ENCODE measurements around the gene TBC1D1.

The TBC1D1 gene

DNA sequence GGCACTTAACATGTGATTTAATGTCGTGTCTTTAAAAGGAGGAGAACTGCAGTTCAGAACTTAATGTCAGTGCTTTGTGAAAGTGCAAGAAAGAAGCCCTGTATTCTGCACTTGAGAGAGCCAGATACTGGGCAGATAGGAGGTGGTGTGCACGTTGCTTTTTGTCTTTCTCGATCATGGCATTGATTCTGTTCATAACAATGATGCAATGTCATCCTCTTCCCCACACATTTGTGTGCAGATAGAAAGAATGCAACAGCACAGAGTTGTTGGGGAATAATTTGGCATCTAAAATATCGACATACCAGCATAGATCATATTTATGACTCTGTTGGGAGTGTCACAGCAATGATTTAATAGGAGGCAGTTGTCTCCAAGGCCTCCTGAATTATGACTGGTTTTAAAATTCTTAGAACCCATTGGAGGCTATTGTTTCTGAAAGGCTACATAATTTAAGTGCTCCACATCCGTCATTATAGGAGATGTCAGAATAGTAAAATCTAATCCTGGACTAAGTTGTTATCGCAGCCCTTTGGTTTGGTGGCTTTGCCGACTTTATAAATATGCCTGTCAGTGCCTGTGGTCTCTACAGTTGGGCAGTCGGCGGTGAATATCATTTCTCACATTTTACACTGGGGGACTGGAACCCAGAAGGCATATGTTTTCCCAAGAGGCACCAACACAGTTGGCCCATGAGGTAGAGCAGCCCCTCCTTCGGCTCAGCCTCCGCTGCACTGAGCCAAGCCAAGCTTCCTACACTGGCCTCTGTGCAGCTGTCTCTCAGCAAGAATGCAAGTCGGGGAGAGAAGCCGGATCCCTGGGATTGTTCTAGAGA, 194.2 kb downstream of the TBC1D1 start:
- DNase-seq: no peak

DNA sequence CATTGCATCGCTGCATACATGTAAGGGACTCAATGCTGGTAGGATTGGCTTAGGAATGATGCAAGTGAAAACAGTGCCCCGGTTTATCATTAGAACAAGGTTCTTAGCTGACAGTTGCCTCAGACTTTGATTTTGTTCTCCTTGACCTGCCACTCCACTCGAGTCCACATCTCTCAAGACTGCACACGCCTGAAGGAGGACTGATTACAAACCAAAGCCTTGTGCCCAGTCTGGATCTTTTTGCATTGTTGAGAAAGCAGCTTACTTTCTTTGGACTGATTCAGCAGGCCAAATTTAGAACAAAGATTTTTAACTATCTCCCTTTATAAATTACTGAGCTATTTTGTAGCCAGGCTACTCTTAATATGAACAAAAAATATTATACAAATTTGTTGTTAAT, 194.9 kb downstream of the TBC1D1 start:
- no peak for DNase-seq

DNA sequence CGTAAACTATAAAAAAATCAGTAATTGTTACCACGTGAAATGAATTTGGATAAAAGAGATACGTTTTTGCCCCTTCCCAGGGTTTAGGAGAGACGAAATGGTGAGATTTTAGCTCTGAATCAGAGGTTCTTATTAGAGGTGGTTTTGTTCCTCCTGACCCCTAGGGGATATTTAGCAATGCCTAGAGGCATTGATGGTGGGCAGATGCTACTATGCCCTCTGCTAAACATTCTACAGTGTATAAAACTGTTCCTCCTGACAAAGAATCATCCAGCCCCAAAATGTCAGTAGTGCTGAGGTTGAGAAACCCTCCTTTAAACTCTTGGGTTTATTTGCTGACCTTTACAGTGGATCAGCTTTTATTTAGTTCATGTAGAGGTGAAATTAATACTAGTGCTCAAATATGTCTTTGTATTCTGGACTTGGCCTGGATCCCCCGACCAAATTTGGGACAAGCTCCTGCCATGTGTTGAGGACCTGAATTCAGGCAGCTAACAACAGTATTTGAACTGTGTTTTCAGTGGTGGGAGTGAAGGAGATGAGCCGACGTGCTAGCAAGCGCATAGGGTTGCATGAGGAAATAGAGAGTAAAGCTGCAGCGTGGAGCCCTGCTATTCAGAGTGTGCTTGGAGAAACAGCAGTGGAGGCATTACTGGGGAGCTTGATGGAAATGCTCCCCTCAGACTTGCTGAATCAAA, 195.4 kb downstream of the TBC1D1 start:
- DNase-seq: no peak

DNA sequence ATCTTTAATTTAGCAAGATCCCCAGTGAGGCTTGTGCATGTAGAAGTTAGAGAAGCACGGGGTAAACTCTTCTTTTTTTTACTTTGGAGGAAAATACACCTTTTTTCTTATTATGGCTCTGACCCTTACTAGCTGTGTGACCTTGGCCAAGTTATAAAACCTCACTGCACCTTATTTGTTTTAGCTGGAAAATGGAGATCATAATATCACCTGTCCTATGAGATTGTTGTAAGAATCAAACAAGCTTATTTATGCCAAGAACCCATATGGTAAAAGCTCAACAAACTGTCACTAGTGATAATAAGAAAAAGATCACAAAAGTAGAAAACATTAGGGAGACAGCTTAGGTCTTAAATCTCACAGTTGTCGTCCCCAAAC, 196.0 kb downstream of the TBC1D1 start:
- no peak for DNase-seq

DNA sequence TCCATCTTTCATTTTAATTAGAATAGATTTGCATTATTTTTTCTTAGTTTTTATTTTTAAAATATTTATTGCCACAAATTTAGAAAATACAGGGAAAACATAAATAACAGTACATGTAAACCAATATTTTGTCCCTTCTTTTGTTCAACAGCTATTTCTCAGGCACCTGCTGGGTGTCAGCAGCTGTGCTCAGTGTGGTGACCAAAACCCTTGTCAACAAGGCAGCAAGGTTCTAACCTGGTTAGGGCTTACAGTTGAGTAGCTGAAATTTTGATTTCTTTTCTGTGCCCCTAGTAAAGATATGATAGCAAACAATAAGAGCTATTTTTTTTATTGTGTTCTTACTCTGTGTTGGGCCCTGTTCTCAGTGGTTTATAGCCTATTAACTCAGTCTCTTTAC, 197.4 kb downstream of the TBC1D1 start:
- no peak for DNase-seq

DNA sequence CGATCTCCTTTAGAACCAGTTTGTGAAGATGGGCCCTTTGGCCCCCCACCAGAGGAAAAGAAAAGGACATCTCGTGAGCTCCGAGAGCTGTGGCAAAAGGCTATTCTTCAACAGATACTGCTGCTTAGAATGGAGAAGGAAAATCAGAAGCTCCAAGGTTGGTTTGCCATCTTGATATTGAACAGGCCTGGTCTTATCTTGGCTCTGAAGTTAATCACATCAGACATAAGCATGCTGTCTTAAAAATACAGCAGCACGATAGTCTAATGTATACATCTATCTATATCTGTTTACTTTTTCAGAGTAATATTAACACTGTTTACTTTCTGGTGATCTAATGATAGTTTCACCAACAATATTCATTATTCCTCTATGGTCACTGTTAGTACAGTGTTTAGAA, 199.1 kb downstream of the TBC1D1 start:
- DNase-seq: no peak

DNA sequence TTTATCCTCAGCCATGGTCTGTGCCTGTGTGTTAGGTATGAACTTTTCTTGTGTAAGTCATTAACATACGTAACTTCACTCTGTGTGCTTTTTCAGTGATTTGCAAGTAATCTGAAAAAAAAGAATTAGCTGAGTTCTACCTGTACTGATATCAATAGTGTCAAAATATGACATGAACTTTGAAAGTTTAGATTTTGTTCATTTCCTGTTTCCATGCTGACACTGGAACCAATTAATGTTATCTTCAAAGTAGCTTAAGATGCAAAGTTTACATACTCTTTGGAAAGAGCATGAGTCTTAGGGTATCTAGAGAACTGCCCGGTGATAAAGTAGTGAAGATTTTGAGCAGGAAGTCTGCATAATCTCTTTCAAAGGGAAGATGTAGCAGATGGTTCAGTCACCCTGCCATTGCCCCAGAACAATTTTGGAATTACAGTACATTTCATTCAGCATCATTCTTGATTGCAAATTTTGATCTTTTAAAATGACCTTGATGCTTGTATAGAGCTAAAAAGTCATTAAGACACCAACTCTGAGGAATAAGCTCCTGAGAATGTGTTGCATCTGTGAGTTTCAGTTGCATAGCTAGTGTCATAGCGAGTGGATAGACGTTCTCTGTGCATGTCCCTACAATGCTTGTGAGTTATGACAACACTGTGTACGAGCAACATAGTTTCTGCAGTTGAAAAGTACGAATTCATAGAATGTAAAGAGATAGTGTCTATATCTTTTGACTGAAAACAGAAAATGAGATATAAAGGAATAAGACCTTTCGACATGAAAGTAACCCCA, 199.8 kb downstream of the TBC1D1 start:
- no peak for DNase-seq

DNA sequence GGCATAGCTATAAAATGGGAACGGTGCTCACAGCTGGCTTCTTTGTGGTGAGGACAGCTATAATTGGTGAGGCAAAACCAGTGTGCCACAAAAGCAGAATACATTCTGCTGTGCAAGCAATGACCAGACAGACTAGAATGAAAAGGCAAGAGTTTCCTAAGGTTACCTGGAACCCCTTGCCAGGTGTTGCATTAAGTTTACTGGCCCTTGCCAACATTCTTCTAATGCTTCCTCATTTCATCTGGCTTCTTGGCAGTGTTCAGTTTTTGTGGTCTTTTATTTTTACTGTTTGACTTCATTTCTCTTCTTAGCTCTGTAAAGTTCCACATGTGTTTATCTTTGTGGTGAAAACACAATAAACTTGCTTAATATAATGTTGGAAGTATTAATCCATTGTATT, 200.8 kb downstream of the TBC1D1 start:
- DNase-seq: no peak

DNA sequence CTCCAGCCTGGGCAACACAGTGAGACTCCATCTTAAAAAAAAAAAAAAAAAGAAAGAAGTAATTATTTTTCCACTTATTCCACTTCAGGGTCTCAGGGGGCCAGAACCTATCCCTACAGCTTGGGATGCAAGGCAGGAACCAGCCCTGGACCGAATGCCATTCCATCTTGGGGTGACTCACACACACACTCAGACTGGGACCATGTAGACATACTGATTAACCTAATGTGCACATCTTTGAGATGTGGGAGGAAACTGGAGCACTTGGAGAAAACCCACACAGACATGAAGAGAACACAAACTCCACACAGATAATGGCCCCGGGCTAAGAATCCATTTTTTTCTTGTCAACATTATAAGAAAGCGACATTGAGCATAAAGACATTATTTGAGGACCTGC, 201.8 kb downstream of the TBC1D1 start:
- DNase-seq: no peak

DNA sequence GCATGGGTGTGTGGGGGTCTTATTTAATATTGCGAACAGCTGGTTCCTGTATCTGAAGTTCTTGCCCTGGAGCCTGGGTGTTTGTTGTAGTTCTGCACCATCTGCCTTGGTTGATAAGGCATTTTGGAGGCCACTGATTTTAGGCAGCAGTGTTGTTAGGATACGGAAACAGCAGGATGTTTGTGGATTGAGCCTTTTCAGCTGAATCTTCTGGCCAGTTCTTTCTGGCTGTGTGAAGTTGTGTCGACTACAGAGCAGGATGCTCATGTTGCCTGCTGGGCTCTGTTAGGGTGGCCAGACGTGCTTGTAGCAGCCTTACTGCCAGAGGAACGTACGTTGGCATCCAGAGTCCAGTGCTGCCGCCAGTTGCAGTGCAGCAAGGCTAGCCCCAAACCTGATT, 203.5 kb downstream of the TBC1D1 start:
- no peak for DNase-seq

DNA sequence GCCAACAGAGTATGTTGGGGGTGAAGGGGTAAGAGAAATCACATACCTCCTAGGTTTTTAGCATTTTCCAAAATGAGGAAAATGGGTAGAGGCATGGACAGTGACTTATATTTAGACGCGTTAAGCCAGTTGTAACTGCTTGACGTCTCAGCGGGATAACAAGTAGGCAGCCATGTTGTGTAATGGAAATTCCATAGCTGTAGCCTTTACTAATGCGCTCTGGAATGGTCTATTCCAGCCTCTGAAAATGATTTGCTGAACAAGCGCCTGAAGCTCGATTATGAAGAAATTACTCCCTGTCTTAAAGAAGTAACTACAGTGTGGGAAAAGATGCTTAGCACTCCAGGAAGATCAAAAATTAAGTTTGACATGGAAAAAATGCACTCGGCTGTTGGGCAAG, 204.8 kb downstream of the TBC1D1 start:
- DNase-seq: no peak

DNA sequence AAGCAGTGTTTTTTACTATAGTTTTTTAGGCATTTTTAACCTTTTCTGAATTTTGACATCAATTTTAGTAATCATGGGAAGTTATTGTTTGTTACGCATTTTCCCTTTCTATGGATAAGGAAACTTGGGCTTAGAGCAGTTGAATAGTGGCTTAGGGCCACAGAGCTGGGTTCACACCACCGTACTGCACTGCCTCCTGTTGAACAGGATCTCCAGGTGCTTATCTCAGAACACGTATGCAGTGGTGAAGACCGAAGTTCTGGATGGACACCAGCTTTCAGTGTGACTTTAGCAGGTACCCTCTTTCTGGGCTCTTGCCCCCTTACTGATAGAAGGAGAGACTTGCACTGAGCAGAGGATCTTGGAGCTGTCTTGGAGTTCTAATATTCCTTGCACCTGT, 206.9 kb downstream of the TBC1D1 start:
- DNase-seq: no peak

DNA sequence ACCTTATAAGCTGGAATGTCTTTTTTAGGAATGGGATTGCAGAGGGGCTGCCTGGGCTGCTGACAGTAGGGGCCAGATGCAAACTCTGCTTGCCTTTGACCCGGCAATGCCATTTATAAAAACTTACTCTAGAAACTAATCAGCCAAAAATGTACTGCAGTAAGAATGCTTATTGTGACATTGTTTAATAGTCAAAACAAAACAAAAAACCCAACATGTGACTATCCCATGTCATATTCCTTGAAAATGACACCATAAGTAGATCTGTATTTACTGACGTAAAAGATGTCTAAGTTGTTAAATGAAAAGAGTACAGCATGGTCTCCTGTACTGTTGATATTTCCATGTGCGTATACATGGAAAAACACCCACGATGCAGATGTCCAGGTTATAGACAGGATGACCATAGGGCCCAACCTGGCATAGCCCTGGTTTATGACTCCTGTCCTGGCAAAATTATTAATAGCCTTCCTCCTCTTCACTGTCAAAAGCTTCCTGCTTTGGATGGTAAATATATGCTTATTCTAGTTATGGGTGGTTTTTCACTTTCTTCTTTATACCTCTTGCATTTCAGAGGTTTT, 208.2 kb downstream of the TBC1D1 start:
- no peak for DNase-seq

DNA sequence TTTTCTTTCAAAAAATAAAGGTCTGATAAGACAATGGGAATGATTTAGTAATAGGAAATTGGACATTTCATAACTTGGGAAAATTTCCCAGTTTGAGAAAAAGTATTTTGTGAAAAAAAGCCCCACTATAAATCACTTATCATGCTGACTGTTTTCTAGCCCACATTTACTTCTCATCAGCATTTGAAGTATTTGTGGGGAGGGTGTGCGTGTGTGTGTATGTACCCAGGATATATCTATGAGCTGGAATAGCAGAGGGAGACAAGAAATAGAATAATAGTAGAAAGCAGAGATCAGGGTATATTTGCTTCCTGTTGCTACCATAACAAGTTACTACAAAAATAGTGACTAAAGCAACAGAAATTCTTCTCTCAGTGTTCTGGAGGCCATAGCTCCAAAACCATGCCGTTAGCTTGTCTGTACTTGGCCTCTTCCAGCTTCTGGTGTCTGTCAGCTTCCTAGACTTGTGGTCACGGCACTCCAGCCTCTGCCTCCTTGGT, 209.1 kb downstream of the TBC1D1 start:
- DNase-seq: no peak

DNA sequence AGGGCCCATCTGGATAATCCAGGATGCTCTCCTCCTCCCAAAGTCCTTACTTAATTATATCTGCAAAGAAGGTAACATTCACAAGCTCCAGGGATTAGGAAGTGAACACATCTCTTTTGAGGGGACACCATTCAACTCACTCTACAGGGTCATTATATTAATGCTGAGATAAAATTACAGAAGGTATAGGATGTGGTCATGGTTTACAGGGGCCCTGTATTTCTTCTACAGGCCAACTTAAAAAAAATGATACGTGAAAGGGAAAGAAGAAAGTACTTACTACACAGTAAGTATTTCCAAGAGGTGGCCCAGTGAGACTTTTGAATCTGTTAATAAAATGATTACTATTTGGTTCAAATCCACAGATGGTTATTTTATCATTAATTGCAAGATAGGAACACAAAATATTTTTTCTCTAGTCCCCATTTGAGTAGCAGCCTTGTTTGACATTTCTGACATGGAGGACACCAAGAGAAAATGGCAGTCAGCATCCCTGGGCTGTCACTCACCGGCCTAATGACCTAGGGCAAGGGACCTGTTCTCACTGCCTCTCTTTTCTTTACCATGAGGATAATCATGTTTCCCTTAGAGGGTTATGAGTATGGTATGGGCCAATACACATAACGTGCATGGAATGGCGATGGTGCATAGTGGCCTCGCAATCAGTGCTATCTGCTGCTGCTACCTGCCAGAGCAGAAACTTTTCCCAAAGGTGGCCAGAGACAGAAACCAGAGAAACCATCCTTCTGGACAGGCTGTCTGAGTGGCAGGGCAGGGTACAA, 209.8 kb downstream of the TBC1D1 start:
- no peak for DNase-seq

DNA sequence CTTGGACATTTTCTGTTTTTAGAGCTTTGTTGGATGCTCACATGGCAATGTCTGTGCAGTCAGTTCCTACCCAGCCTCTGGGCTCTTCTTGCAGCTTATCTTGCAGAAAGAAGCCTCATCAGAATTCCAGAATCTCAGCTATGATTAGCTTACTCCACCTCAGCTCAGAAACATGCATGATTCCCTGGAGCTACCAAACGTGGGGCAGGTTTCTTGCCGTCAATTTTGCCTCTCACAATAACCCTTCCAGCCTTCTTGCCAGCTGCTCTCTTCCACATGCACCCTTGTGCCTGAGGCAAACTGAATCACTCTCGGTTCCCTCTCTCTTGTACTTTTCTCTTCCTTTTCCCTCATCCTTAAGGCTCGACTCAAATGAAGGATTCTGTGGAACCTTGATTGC, 210.7 kb downstream of the TBC1D1 start:
- DNase-seq: no peak

DNA sequence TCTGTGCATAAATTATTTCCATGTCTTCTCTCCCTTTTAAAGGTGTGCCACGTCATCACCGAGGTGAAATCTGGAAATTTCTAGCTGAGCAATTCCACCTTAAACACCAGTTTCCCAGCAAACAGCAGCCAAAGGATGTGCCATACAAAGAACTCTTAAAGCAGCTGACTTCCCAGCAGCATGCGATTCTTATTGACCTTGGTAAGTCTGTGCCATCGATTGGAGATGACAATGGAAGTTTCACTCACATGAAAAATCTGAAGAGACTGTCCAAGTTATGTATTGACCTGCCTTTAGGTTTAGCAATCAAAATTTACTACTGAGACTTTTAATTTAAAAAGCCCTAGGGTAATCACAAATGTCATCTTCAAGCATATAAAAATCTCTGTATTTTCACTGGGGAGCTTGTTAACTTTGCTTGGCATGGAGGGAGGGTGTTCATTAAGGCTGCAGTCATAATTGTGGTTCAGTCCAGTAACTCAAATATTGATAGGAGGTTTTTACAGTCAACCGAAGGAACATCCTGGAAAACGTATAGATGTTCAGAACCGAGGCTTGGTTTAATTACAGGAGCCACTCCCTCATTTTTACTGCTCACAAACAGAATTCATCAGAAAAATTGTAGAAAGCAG, 212.2 kb downstream of the TBC1D1 start:
- DNase-seq: no peak

DNA sequence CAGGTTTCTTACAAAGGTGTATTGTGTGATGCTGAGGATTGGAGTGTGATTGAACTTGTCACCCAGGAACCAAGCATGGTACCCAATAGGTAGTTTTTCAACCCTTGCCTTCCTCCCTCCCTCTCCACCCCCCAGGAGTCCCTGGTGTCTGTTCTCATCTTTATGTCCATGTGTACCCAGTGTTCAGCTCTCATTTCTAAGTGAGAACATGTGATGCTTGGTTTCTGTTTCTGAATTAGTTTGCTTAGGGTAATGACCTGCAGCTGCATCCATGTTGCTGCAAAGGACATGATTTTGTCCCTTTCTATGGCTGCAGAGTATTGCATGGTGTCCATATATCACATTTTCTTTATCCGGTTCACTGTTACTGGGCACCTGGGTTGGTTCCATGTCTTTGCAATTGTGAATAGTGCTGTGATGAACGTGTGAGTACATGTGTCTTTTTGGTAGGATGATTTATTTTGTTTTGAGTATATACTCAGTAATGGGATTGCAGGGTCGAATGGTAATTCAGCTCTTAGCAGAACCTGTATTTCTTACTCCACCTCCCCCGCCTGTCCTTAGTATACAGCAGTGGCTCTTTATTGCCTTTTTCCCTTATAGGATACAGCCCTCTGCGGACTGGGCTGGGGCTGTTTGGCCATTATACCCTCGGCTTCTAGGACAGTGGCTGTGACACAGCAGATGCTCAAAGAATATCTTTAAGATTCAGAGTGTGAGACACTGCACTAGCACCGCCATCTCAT, 214.8 kb downstream of the TBC1D1 start:
- no peak for DNase-seq

DNA sequence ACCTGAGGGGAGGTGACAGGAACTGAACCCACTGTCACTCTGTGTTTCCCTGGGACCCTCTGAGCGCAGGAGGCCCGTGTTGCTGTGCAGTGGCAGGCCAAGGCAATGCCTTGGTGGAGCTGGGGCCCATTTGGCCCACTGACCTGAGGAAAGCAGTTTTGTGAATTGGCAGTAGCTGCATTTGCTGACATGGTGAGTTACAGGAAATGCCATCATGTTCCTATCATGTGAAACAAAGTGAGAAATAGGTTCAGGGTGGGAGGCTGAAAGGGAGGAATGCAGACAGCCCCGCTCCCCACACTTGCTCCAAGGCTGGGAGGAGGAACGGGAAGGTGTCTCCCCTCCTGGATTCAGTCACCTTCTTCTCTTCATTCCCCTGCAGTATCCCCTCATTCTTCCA, 215.4 kb downstream of the TBC1D1 start:
- no peak for DNase-seq

DNA sequence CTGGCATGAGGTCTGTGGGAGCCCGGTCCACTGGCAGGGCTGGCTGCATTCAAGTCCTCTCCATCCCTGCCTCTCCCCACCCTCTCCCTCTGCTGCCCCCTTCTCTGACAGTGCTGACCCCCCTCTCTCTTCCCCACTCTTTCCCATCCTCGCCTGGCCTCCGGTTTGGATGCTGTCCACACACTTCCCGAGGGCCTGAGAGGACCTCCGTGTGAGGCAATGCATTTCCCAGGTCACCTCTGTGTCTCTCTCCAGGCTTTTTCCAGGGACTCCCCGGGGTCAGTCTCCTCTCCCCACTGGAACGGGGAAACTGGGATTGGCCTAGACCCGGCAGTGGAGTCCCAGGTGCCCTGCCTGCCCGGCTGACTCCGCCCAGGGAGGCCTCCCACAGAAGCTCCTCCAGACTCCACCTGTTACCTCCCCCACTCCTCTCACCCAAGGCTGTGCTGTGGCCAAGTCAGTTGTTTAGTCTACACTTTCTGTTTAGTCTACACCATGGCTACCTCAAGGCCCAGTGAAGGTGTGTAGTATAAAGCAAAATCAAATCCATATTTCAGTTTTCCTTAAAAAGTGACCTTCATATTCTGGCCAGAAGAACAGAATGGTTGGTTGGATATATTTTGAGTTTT, 216.1 kb downstream of the TBC1D1 start:
- DNase-seq: no peak

DNA sequence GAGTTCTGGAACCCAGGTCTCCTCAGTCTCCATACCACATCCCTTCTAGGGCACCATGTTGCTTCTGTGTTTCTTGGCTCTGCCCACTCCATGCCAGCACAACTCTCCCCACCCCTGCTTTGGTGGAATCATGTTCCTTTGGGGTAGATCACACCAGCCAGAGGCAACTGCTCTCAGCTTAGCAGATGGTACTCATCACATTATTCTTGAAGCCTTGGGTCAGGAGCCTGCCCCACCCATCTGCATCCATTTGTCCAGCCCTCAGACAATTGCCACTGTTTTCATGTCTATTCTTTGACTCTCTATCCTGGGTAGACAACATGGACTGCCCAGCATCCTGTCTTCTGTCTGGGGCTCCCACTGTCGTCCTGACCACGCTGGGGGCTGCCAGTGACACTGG, 216.9 kb downstream of the TBC1D1 start:
- DNase-seq: no peak
